COR-L47 (cell line): ENCODE results near the gene LILRA5.
"Not testable (repeated sequence)": the region's sequence is repeated elsewhere in the genome, so short reads cannot be mapped to it uniquely, and the experiment has no call there.

Experiments
- DNase-seq: peaks from one replicate; lab custom pipeline; 2025; lab: John Stamatoyannopoulos, UW

Gene LILRA5

GRCh38 chr19:54312436-54313377 is at the start of gene LILRA5:
TSS of gene LILRA5 (minus strand) at chr19:54313166. CDS start at chr19:54313019, 147 bp downstream.
- no peak for DNase-seq

- not testable (repeated sequence) for DNase-seq
These were observed 48.9 kb upstream of the LILRA5 start for GRCh38 chr19:54361680-54362422.

- not testable (repeated sequence) for DNase-seq
These were observed 46.3 kb upstream of the LILRA5 start for GRCh38 chr19:54359149-54359820.

- DNase-seq: no peak
These were observed 44.4 kb upstream of the LILRA5 start for GRCh38 chr19:54357381-54357780.

GRCh38 chr19:54356444-54357056 is 43.6 kb upstream of the LILRA5 start:
- no peak for DNase-seq

GRCh38 chr19:54355675-54356074 is 42.7 kb upstream of the LILRA5 start:
- no peak for DNase-seq

- DNase-seq: no peak
These were observed 41.8 kb upstream of the LILRA5 start for GRCh38 chr19:54354761-54355160.

GRCh38 chr19:54352546-54352945 is 39.6 kb upstream of the LILRA5 start:
- DNase-seq: no peak

GRCh38 chr19:54352041-54352440 is 39.1 kb upstream of the LILRA5 start:
- no peak for DNase-seq

- no peak for DNase-seq
These were observed 38.5 kb upstream of the LILRA5 start for GRCh38 chr19:54351474-54351873.

- DNase-seq: no peak
These were observed 33.0 kb upstream of the LILRA5 start for GRCh38 chr19:54345938-54346386.

GRCh38 chr19:54343868-54344267 is 30.9 kb upstream of the LILRA5 start:
- DNase-seq: no peak

- DNase-seq: no peak
These were observed 28.3 kb upstream of the LILRA5 start for GRCh38 chr19:54341295-54341694.

- no peak for DNase-seq
These were observed 26.8 kb upstream of the LILRA5 start for GRCh38 chr19:54339646-54340358.

- DNase-seq: no peak
These were observed 25.6 kb upstream of the LILRA5 start for GRCh38 chr19:54338521-54338920.

- DNase-seq: no peak
These were observed 24.9 kb upstream of the LILRA5 start for GRCh38 chr19:54337858-54338230.

GRCh38 chr19:54336893-54337857 is 24.2 kb upstream of the LILRA5 start:
- DNase-seq: no peak

- no peak for DNase-seq
These were observed 23.3 kb upstream of the LILRA5 start for GRCh38 chr19:54335979-54336892.

GRCh38 chr19:54335164-54335563 is 22.2 kb upstream of the LILRA5 start:
- DNase-seq: no peak
